ENCODE measurements around the gene CLEC16A.

CLEC16A gene

DNA sequence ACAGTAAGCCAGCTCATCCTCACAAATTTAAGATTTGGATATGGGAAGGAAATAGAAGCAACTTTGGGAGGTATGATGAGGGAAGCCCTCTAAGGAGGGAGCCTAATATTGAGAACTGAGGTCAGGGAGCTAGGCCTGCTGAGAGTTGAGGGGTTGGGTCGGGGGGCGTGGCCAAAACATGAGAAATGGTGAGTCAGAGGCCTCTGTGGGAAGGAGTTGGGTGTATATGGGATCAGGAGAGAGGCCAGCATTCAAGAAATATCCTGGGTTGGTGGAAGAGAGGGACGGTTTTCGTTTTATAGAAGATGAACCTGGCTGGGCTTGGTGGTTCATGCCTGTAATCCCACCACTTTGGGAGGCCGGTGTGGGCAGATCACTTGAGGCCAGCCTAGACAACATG lies 48.4 kb downstream of the CLEC16A start:
- no peak for DNase-seq

DNA sequence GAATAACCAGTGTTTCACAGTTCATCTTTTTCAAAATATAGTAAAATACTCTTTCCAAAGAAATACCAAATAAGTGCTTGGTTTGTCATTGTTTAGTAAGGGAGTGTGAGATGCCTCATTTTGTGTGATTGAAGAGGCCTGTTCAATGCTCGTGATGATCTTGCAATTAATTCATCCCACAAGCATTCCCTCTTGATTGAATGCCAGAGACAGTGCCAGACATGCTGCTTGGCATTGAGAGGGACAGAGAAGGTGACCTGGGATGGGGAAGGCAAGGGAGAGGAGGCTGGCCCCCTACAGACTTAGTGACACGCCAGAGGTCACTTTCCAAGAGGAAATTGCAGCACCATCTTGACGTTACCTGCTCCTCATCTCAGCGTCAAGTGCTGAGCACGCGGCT lies 49.3 kb downstream of the CLEC16A start:
- DNase-seq: no peak

DNA sequence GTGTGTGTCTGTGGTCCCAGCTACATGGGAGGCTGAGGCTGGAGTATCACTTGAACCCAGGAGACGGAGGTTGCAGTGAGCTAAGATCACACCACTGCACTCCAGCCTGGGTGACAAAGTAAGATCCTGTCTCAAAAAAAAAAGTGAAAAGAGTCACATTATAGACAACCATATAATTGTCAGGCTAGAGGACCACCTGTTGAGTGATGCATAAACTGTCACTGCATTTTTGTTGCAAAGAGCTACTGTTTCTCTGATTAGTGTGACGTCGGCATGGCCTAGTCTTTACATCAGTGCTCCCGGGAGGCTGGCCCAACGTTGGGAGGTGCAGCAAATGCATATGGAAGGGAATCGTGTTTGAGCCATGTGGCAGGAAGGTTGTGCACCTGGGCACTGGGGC lies 50.2 kb downstream of the CLEC16A start:
- no peak for DNase-seq

DNA sequence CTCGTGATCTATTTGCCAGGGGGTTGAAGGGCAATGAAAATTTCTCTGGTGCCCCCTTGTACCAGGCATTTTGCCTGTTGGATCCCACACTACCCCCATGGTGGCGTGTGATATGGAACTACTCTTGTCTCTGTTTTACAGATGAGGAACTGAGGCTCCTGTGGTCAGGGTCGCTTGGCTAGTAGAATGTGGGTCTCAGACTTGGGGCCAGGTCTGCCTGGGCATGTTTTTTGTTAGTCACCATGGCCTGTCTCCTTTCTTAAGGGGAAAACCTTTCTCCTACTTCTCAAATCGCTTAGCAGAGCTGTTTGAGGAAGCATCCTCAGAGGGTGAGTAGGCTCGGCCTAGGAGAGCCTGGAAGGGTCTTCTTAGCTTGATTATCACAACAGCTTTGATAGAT lies 51.2 kb downstream of the CLEC16A start:
- DNase-seq: no peak

DNA sequence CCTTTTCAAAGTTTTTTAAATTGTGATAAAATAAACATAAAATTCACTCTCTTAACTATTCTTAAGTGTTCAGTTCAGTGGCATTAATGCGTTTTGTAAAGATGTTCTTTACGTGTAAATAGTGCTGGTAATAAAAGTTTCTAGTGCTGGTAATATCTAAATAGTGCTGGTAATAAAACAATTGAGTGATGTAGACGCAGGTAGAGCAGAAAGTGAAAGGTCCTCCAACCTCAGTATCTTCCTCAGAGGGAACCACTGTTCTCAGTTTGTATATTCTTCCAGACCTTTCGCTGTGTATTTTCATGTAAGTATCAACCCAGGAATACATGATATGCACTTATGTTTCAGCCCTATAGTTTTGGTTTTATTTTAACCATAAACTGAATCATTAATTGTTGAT lies 53.1 kb downstream of the CLEC16A start:
- DNase-seq: no peak

DNA sequence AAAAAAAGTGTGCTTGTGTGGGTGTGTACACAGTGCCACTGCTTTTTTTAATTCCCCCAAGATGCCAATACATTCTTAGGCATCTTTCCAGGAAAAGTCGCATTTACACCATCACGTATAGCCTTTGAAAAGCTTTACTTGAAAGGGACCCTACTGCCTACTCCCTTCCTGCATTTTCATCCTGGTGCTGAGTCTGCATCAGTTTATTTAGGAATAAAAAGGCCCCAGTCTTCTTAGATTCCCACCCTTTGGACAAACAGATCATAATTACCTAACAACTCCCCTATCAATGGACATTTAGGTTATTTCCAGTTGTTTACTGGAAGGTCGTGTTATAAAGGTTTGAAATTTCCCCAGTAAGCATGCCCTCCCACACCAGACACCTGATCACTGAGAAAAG lies 54.9 kb downstream of the CLEC16A start:
- DNase-seq: no peak

DNA sequence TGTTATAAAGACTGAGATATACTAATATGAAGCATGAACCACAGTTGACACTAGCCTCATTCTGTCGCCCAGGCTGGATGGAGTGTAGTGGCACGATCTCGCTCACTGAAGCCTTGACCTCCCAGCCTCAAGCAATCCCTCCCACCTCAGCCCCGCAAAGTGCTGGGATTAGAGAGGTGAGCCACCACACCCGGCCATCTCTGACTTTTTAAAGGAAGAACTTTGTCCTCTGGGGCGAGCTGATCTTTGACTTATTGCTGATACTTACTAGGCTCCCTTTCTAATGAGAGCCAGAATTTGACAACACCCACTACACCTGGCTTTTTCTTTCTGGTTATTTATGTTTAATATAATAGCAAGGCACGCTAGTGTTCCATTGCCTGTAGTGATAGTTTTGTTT lies 57.2 kb downstream of the CLEC16A start:
- DNase-seq: no peak

DNA sequence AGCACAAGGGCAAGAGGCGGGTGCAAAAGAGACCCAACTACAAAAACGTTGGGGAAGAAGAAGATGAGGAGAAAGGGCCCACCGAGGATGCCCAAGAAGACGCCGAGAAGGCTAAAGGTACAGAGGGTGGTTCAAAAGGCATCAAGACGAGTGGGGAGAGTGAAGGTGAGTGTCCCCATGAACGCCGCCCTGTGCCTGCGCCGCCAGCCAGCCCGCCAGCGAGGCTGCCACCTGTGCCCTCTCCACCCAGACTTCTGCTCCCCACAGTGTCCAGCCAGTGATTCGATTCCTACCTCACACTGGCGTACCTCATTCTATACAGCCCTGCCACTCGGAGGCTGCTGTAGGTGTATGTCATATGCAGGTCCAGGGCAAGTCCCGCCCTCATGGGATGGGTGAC lies 58.8 kb downstream of the CLEC16A start:
- no peak for DNase-seq

DNA sequence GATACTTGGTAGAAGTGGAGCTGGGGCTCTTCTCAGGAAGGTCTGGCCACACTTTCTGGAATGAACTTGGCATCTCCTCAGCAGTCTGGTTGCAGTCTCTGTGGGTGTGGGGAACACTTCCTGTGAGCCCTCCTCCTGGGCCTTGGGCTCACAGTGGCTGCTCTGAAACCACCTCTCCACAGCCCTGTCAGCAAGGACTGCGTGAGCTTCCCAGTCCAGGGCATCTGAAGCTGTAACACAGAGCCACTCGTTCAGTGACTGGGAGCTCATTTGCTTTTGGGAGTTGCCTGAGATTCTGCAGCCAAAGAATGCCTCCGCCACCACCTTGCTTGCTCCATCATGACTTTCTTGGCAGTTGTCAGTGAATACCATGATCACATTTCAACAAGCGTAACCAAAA lies 60.0 kb downstream of the CLEC16A start:
- DNase-seq: no peak

DNA sequence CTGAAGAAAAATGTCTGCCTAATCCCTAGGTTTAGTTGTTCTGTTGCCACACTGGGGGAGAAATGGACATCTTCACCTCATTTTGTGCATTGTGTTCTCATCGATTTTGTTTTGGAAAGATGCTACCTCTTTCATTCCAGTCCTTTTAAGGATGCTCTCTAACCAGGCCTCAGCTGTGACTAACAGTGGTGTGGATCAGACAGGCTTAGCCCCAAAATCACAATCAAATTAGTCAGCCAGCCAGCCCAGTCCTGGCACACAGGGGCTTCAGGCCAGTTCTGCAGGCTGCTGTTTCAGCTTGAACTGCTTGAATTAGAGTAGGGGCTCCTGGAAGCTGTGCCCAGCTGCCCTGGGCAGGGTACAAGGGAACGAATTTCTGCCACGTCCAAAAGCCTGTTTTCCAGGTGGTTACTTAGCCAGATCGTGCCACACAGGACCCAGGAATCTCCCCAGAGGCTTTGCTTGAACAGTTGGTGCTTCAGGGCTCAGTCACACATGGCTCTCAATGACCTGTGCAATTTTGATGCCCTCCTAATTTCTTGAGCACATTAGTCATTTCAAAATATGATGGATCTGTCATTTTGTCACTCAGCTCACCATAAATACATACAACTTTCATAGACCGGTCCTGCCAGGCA lies 60.7 kb downstream of the CLEC16A start:
- DNase-seq: no peak

DNA sequence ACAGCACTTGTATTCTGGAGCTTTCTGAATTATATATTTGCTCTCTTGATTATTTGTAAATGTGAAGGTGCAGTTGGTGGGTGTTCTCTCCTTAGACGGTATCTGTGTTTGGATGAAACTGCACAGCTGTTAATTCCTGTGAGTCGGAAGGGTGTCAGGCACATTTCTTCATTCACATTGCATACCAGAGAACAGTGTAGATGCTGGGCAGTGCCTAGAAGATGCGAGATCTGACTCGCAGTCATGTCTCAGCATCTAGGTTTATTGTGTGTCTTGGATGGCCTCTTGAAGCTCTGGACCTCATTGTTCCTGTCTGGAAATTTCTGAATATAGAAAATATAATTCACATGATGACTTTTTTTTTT lies 61.2 kb downstream of the CLEC16A start:
- no peak for DNase-seq

DNA sequence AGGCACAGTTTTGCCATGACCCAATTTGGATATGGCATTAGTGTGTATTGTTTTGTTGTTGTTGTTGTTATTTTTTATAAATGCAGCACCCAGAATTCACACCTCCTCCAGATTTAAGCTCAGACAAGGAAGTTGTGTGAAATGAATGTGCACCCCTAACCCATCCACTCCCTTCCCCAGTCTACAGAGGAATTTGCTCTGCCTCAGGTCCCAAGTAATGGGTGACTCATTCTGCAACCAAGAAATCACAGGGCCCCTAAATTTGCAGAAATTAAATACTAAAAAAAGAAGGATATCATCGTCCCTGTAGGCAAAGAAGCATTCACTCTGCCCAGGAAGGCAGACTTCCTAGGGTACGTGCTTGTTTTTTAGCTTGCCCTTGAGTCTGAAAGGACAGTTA lies 62.3 kb downstream of the CLEC16A start:
- DNase-seq: no peak

DNA sequence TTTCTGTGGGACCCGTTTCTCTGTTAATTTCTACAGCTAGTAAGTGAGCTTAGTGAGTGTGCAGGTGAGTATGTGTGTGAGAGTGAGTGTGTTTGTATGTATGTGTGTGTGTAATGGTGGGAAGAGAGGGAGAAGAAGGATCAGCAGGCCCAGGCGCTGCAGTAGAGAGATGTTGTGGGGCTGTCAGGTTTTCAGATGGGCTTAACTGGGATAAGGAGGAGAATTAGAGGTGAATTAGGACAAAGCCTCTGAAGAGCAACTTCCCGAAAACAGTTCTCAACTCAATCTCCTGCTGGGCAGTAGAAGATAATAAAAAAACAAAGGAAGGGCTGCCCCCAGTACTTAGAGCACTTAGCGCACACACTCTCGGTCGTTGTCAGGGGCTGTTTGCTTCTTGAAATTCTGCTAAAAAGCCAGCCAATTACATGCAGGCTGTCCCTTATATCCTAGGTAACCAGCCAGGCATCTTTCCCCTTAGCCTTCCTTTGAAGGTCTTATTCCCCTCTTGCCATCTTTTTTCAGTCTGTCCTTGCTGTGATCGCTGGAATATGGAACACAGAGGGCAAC lies 63.4 kb downstream of the CLEC16A start:
- no peak for DNase-seq

DNA sequence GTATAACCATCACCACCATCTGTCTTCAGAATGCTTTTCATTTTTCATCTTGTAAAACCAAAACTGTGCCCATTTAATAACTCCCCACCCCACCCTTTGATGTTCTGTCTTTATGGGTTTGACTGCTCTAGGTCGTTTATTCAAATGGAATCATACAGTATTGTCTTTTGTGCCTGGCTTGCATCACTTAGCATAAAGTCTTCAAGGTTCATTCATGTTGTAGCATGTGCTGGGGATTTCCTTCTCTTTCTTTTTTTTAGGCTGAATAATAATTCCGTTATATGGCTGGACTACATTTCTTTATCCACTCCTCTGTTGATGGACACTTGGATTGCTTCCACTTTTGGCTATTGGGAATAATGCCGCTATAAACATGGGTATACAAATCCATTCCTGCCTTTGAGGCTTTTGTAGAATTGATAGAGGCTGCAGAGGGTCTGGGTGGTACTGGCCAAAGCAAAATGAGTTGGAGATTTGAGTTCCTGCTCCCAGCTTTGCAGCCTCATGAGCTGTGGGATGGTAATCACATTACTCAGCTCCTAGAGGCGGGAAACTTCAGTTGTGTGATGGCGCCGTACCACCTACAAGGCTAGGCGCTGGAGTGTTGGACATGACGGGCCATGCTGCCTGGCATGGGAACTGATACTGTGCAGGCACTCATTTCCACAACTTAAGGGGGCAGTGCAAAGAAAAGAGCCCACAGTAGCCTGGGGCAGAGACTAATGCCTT lies 64.8 kb downstream of the CLEC16A start:
- DNase-seq: no peak

DNA sequence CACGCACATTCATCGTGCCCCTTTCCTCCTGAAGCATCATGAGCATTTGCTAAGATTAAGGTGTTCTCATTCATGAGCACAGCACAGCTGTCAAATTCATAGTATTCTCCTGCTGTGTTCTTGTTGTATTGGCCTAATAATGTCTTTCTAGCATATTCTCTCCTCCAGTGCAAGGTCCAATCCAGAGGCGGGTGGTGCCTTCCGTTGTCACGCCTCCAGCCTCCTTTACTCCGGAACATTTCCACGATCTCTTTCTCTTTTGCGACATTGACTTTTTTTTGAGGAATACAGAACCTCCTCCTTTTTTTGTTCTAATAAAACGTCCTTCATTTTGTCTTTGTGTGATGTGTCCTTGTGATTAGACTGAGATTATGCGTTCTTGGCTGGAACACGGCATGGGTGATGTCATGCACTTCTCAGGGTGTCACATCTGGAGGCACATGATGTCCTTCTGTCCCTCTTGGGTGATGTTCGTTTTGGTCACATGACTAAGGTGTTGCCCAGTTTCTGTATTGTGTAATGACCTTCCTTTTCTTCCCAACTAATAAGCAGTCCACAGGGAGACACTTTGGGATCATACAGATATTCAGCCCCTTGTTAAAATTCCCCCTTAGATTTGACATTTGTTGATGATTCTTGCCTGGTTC lies 66.3 kb downstream of the CLEC16A start:
- no peak for DNase-seq

DNA sequence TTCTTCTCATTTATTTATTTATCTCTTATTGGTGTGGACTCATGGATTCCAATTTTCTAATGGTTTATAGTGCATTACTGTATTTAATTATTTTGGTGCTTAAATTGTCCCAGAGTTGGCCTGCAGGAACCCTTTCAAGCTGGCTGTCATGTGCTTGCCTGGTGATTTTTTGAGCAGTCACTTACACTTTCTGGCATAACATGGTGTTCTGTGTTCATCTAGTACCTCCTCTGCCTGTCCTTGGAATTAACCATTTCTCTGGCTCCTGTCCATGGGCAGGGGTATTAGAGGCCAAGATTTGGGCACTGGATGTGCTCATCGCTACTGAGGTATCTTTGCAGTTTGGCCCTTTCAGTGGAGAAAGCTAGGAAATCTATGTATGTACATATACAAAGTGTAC lies 67.0 kb downstream of the CLEC16A start:
- DNase-seq: no peak

DNA sequence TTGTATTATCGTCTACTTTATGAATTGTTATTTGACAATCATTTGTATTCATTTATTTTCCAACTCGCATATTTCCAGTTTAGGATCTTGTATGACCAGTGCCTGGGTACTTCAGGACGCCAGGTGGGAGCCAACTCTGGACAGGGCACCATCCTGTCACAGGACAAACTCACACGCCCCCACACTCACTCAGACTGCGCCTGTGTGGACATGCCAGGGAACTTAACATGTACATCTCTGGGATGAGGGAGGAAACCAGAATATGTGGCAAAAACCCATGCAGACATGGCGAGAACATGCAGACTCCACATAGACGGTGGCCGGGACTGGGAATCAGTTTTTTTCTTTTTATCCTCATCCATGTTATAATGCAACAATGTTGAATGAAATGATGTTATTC lies 68.5 kb downstream of the CLEC16A start:
- DNase-seq: no peak

DNA sequence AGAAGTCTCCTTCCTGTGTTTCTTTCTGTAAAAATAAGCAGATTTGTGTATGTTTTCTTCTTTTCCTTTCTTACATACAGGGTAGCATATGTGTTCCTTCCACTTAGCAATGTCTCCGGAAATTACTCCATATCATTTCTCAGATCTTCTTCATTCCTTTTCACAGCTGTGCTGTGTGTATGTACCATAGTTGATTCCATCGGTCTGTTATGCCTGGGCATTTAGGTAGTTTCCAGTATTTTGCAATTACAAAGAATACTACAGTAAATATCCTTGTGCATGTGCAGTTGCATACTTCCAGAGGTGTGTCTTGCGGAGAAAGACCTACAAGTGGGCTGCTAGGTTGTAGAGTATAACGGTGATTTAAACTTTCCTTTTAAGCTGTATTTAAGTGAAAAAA lies 69.8 kb downstream of the CLEC16A start:
- DNase-seq: no peak

DNA sequence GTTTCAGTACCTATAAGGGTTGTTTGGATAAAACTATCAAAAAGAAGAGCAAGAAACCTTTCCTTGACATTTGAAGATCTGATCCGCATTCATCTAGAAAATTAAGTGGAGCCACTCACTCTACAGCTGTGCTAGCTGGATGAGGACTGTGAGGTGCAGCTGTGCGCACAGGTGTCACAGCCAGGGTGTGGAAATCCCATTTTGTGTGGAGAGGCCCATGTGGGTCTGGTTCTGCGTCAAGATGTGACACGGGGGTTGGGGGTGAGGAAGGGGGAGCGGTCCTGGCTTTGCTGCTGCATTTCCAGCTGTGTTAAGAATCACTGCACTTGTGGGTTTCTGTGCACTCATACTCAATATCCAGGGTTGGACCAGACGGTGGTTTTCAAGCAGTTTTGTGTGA lies 70.7 kb downstream of the CLEC16A start:
- no peak for DNase-seq

DNA sequence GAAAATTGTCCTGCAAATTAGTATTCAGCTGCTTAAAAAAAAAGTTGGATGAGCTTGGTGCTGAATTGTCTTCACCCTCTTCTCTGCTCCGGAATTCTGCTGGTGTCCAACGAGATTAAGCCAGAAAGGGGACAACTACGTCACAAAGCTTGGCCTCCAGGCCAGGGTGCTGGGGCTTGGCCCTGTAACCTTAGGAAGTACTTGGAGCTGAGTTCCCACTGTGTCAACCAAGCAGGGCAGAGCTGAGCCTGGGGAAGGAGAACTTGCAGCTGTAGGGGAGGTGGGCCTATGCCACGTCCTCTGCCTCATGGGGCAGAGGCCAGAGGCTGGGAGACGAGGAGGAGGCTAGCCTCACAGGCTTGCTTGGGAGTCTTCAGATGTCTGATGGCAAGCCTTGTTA lies 71.2 kb downstream of the CLEC16A start:
- no peak for DNase-seq

DNA sequence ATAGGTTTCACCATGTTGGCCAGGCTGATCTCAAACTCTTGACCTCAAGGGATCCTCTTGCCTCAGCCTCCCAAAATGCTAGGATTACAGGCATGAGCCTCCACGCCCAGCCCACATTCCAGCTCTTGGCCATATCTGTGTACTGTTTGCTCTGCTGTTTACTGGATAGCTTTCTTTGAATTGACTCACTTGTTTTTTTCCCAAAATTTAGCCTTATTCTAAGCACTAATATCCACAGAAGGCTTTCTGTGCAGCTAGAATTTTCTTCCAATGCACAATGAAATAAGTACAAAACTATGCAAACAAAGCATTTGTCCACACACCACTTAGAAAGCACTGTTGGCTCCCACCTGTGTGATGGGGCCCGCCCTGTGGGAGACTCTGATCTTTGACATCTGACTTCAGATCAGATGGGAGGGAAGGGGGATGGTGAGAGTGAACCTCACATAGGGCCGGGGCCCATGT lies 72.2 kb downstream of the CLEC16A start:
- no peak for DNase-seq

DNA sequence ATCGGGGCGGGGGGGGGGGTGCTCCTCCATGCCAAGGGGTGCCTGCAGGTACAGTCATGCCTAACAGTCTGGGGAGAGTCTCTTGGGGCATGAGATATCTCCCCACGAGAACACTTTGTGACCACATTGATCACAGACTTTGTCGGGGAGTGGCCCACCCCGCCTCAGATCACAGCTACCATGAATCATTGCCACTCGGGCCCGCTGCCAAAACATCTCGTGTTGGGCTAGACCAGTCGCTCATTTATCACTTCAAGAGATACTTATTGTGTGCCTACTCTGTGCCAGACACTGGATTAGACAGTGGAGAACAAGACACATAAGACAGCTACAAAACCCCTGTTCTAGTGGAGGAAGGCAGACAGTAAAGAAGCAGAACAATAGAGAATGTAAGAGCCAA lies 72.6 kb downstream of the CLEC16A start:
- no peak for DNase-seq

DNA sequence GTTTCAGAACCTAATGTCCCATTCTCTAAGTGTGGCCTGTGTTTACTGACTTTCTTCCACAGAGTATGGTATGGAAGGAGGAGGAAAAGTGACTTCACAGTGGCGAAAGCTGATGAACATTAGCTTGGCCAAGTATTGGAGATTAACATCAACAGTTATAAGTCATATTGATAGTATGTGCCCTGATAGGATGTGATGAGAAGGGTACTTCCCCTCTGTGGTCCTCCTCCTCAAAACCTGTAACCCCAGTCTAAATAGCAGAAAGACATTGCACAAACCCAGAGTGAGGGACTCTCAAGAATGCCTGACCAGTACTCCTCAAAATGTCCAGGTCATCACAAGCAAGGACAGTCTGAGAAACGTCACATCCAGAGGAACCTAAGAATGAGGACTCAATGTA lies 73.1 kb downstream of the CLEC16A start:
- DNase-seq: no peak

DNA sequence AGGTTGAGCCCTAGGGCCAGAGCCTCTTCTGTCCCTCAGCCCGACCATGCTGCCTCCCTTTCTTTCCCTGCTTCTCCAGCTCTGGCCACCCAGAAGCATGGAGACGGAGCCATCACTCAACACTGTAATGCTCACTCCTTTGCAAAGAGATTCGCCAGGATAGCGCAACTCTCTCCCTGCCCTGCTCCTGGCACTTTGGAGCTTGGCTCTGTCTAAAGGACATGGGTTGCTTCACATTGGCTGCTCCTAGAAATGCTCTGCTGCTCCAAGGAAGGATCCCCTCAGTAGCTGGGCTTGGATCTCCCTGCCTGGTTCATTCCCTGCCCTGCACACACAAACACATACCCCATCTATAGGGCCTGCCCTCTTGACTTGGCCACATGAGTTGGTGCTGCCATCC lies 76.0 kb downstream of the CLEC16A start:
- no peak for DNase-seq

All from NCI-H510A treated with DMSO at 0.1 percent for 48 hours (cell line).